PC-3 (cell line): ENCODE results near the gene GABBR2. TPM values are rescaled to one million over a fixed set of nuclear protein-coding genes. Genes with fewer than 3 reads are reported as not detected.

ENCODE experiments used
- ATAC-seq: fragments of 200-7000 bp; cut with Tn5 transposase; 2 replicates; pipeline ENCODE4 v1.9.1; 2020; ENCODE audit warnings: mild to moderate bottlenecking, moderate library complexity
- BruUV-seq: library from RNA; stranded (reverse); fragments of 400-500 nt; replicated peaks from 2 replicates; lab custom pipeline; 2021; lab: Mats Ljungman, UMichigan
- CTCF ChIA-PET: fragments of 300-600 bp; sonication (Branson Sonifier 250); formaldehyde crosslinking; loops from one replicate; lab custom pipeline; 2022; ENCODE audit warnings: antibody characterized with exemption; lab: Charles Lee
- POLR2A ChIA-PET: fragments of 300-600 bp; sonication (Branson Sonifier 250); formaldehyde crosslinking; loops from one replicate; lab custom pipeline; 2022; ENCODE audit warnings: antibody characterized with exemption; ENCODE audit not compliant: unreplicated experiment; lab: Charles Lee
- DNase-seq: peaks from one replicate; pipeline ENCODE4 v3.0.0-alpha.2; 2015
- H2AFZ ChIP-seq: fragments of 300-600 bp; sonication (generic); 2 replicates; pipeline ENCODE4 v1.6.0; 2016; ENCODE audit warnings: antibody characterized with exemption, low read length
- H3F3A ChIP-seq: fragments of 300-600 bp; sonication (generic); one replicate; pipeline ENCODE4 v1.6.0; 2017; ENCODE audit warnings: antibody characterized with exemption, low read length, control low read depth, mild to moderate bottlenecking; ENCODE audit not compliant: unreplicated experiment
- H3K27ac ChIP-seq: fragments of 300-600 bp; sonication (generic); 2 replicates; pipeline ENCODE4 v1.5.1; 2016; ENCODE audit warnings: mild to moderate bottlenecking, low read length
- H3K27me3 ChIP-seq: fragments of 300-600 bp; sonication (generic); 2 replicates; pipeline ENCODE4 v1.6.1; 2016; ENCODE audit warnings: low read length, mixed read lengths
- H3K36me3 ChIP-seq: fragments of 300-600 bp; sonication (generic); 2 replicates; pipeline ENCODE4 v1.6.1; 2016; ENCODE audit warnings: low read depth, mixed run types, low read length, mixed read lengths
- H3K4me1 ChIP-seq: fragments of 300-600 bp; sonication (generic); 2 replicates; pipeline ENCODE4 v1.5.1; 2016; ENCODE audit warnings: low read length; ENCODE audit not compliant: insufficient read depth
- H3K4me2 ChIP-seq: fragments of 300-600 bp; sonication (generic); 2 replicates; pipeline ENCODE4 v1.6.0; 2016; ENCODE audit warnings: low read length
- H3K4me3 ChIP-seq: fragments of 300-600 bp; sonication (generic); 2 replicates; pipeline ENCODE4 v1.5.1; 2016; ENCODE audit warnings: mild to moderate bottlenecking, low read length, mixed read lengths
- H3K79me2 ChIP-seq: fragments of 300-600 bp; sonication (generic); 2 replicates; pipeline ENCODE4 v1.6.1; 2017; ENCODE audit warnings: low read length, mixed read lengths
- H3K9ac ChIP-seq: fragments of 300-600 bp; sonication (generic); 2 replicates; pipeline ENCODE4 v1.6.0; 2016; ENCODE audit warnings: mild to moderate bottlenecking, low read length
- H3K9me2 ChIP-seq: fragments of 300-600 bp; sonication (generic); replicated peaks from 2 replicates; pipeline ENCODE4 v1.6.1; 2016; ENCODE audit warnings: mixed run types, low read length, mixed read lengths
- H3K9me3 ChIP-seq: fragments of 300-600 bp; sonication (generic); 2 replicates; pipeline ENCODE4 v1.6.1; 2016; ENCODE audit warnings: low read length, mixed read lengths
- H4K20me1 ChIP-seq: fragments of 300-600 bp; sonication (generic); 2 replicates; pipeline ENCODE4 v1.6.1; 2016; ENCODE audit warnings: low read length, mixed read lengths
- EZH2 ChIP-seq: fragments of 300-600 bp; sonication (generic); IDR thresholded peaks from one replicate; pipeline ENCODE4 v1.6.1; 2017; ENCODE audit warnings: antibody characterized with exemption, mild to moderate bottlenecking, low read length; ENCODE audit not compliant: unreplicated experiment
- EZH2phosphoT487 ChIP-seq: fragments of 300-600 bp; sonication (generic); IDR thresholded peaks from 2 replicates; pipeline ENCODE4 v1.6.1; 2018; ENCODE audit warnings: mild to moderate bottlenecking, antibody characterized with exemption, low read length, borderline replicate concordance
- intact Hi-C: fragments of 100-400 bp; cut with micrococcal nuclease; formaldehyde crosslinking; loops from 2 replicates; pipeline ENCODE4 v1.9.0; 2023
- total RNA-seq: library from RNA; depleted of rRNA; stranded (reverse); fragments of >200 nt; gene quantifications from 2 replicates; pipeline ENCODE4 v1.2.3, GENCODE V29; 2014
- TF ChIP-seq, protein P1 (sequence below): fragments of 300-600 bp; sonication (generic); conservative IDR thresholded peaks from 2 replicates; pipeline ENCODE4 v1.5.1; 2017; ENCODE audit warnings: antibody characterized with exemption, low read depth, mild to moderate bottlenecking, low read length

The GABBR2 gene
- total RNA-seq, 1 experiment from 2014 or later = 0.44 TPM

- no peaks in the 10 kb centered on the region for H3K36me3 ChIP-seq
- no TSS peak for BruUV-seq
- H3K27me3 ChIP-seq = no peaks in the 10 kb centered on the region
- H3K79me2 ChIP-seq = no peaks in the 10 kb centered on the region
- H3K4me2 ChIP-seq = no peak overlapping the region
- ATAC-seq (no peak), DNase-seq (peak; percentile 2)
- intact Hi-C loops = no loop called here
- no peak overlapping the region for H3K27ac ChIP-seq
- no peak overlapping the region for H2AFZ ChIP-seq
- H3K4me1 ChIP-seq = no peaks in the 10 kb centered on the region
- no peak overlapping the region for H3K9ac ChIP-seq
- no peak overlapping the region for H3K4me3 ChIP-seq
- H3K9me3 ChIP-seq = no peaks in the 10 kb centered on the region
- TF ChIP-seq, protein P1, sequence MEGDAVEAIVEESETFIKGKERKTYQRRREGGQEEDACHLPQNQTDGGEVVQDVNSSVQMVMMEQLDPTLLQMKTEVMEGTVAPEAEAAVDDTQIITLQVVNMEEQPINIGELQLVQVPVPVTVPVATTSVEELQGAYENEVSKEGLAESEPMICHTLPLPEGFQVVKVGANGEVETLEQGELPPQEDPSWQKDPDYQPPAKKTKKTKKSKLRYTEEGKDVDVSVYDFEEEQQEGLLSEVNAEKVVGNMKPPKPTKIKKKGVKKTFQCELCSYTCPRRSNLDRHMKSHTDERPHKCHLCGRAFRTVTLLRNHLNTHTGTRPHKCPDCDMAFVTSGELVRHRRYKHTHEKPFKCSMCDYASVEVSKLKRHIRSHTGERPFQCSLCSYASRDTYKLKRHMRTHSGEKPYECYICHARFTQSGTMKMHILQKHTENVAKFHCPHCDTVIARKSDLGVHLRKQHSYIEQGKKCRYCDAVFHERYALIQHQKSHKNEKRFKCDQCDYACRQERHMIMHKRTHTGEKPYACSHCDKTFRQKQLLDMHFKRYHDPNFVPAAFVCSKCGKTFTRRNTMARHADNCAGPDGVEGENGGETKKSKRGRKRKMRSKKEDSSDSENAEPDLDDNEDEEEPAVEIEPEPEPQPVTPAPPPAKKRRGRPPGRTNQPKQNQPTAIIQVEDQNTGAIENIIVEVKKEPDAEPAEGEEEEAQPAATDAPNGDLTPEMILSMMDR = no peak
- no peak for TF ChIP-seq EZH2
- TF ChIP-seq EZH2phosphoT487 = no peak
- POLR2A ChIA-PET = no interaction called here
- CTCF ChIA-PET = no interaction called here
- H4K20me1 ChIP-seq = no peaks in the 10 kb centered on the region
- no peaks in the 10 kb centered on the region for H3K9me2 ChIP-seq
- H3F3A ChIP-seq = no peaks in the 10 kb centered on the region
Measured at GRCh38 chr9:98383758-98384157, 325.0 kb downstream of the GABBR2 start.

GRCh38 chr9:98381311-98382103, 327.2 kb downstream of the GABBR2 start:
- Histone ChIP-seq H3K36me3 (no peaks in the 10 kb centered on the region), H3K4me1 (no peaks in the 10 kb centered on the region), H3K27ac (no peak overlapping the region), H3K9me3 (no peaks in the 10 kb centered on the region), H3K4me2 (no peak overlapping the region), H3F3A (no peaks in the 10 kb centered on the region), H3K9me2 (no peaks in the 10 kb centered on the region), H3K27me3 (no peaks in the 10 kb centered on the region), H3K79me2 (no peaks in the 10 kb centered on the region), H2AFZ (no peak overlapping the region), H4K20me1 (no peaks in the 10 kb centered on the region), H3K4me3 (no peak overlapping the region), H3K9ac (no peak overlapping the region)
- no peak for ATAC-seq
- intact Hi-C loops = no loop called here
- CTCF ChIA-PET = no interaction called here
- no TSS peak for BruUV-seq
- TF ChIP-seq, protein P1 = no peak
- TF ChIP-seq EZH2phosphoT487 (no peak), EZH2 (no peak)
- POLR2A ChIA-PET = no interaction called here
- no peak for DNase-seq

DNA sequence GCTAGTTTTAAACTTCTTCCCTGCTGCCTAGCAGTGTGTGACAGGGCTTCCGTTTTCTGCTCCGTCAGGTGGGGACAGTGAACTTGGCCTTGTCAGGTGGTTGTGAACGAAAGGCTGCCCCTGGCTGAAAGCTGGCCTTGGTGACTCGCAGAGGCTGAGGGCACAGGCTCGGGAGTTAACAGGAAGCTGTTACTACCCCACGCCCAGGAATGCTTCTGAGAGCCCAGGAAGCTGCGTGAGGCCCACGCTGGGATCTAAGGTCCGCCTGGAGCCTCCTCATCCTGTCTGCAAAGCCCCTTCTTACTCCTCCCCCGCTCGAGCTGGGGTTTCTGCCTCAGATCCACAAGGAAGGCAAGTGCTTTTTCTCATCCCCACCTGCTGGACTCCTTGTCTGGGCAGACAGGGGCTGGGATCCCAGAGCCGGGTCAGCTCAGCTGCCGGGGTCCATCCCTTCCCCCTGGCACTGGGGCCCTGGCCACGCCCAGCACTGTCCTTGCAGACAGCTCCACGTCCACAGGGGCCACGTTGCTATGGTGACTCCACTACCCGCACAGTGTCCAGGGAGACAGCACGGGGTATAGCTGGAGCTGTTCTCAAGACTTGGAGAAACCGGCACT, 328.6 kb downstream of the GABBR2 start:
- no peaks in the 10 kb centered on the region for H4K20me1 ChIP-seq
- ATAC-seq (peak; percentile 71), DNase-seq (peak; percentile 11)
- no peaks in the 10 kb centered on the region for H3K9me3 ChIP-seq
- no peak for TF ChIP-seq EZH2
- H3K4me2 ChIP-seq = no peak overlapping the region
- H3K79me2 ChIP-seq = no peaks in the 10 kb centered on the region
- no peak overlapping the region for H3K27ac ChIP-seq
- POLR2A ChIA-PET = no interaction called here
- H3K4me3 ChIP-seq = no peak overlapping the region
- H2AFZ ChIP-seq = 0 out of 2 replicates have a peak overlapping the region, but pooled peaks have one; percentile 22
- no peaks in the 10 kb centered on the region for H3F3A ChIP-seq
- BruUV-seq = no TSS peak
- H3K9me2 ChIP-seq = no peaks in the 10 kb centered on the region
- CTCF ChIA-PET = no interaction called here
- H3K4me1 ChIP-seq = peaks cover 1% of the 10 kb centered on the region; the same call in 1 of the 2 replicates
- no peaks in the 10 kb centered on the region for H3K27me3 ChIP-seq
- no peak overlapping the region for H3K9ac ChIP-seq
- intact Hi-C loops = no loop called here
- H3K36me3 ChIP-seq = no peaks in the 10 kb centered on the region
